LoVo (cell line): ENCODE results near the gene RAD51B.

Experiments
- DNase-seq: peaks from one replicate; pipeline ENCODE4 v3.0.0-alpha.2; 2016; ENCODE audit warnings: low spot score

Gene RAD51B

DNA sequence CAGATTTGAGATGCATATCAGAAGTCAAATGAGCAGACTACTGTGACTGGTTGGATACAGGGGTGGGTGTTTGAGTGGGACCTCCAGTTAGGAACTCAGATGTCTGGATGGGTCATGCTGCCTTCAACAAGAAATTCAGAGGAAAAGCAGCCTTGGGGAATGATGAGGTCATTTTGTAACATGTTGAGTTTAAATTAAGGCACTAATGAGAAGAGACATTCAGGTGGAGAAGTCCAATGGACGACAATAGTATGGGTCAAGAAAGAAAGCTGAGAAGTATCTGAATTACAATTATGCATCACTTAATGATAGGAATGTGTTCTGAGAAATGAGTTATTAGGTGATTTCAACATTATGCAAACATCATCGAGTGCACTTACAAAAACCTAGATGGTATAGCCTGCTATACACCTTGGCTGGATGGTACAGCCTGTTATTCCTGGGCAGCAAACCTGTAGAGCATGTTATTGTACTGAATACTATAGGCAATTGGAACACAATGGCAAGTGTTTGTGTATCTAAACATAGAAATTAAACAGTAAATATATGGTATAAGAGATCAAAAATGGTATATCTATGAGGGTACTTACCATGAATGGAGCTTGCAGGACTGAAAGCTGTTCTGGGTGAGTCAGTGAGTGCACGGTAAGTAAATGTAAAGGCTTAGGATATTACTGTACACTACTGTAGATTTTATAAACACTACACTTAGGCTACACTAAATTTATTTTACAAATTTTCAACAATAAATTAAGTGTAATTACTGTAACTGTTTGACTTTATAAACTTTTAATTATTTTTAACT lies 414.7 kb downstream of the RAD51B start:
- no peak for DNase-seq

- DNase-seq = no peak
Observed at GRCh38 chr14:68235011-68235410, 415.4 kb downstream of the RAD51B start.

- DNase-seq = no peak
Observed at GRCh38 chr14:68236582-68237458, 417.2 kb downstream of the RAD51B start.

DNA sequence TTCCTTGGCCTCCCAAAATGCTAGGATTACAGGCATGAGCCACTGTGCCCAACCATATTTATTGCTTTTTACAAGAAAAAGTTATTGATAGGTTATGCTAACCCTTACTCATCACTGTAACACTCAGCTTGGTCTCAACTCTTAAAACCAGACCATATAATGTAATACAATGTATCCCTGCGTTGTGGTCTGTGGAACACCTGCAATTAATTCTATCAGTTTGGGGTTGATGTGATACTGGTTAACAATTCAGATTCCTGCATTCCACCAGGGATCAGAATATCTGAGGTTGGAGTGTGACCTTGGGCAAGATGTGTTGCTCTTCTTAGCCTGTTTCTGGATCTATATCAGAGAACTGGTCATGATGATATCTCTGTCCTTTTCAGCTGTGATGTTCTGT lies 419.0 kb downstream of the RAD51B start:
- DNase-seq = no peak

- no peak for DNase-seq
Observed at GRCh38 chr14:68238976-68239375, 419.4 kb downstream of the RAD51B start.

DNA sequence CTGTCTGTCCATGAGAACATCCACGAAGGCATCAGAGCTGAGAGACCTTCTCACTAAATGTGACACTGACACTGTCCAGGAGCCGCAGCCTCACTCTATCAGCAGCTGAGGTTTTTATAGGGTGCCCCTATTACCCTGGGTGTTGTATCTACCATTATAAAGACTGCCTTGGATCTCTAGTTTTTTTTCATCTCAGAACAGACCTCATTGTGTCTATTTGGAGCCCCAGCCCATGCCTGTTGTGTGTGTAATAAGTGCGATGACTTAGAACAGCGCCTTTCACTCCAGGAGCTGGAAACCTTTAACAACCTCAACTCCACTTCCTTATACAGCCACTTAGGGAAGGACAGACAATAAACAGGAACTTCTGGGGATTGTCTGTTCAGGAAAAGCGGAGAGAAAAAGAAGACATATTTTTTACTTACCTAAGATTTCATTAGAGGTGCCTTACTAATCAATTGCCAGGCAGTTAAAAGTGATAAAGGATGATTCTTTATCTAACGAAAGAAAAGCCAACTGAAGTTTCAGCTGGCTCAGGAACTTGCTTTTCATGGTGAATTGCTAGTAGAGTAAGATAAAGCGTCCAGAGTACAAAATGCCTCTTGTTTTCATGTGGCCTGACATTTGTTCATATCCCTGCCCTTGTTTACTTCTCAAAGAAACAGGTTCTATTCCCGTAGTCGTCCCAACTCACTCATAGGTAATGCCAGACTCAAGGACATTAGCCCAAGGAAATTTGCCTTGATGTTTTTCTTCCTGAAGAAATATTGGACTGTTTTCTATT lies 420.6 kb downstream of the RAD51B start:
- DNase-seq = peak; percentile 44

- DNase-seq = no peak
Observed at GRCh38 chr14:68241862-68242487, 422.4 kb downstream of the RAD51B start.

GRCh38 chr14:68243450-68244010 lies 424.0 kb downstream of the RAD51B start:
- DNase-seq = peak; percentile 51

- DNase-seq = no peak
Observed at GRCh38 chr14:68244262-68244980, 424.8 kb downstream of the RAD51B start.

- peak; percentile 35 for DNase-seq
Observed at GRCh38 chr14:68245146-68246073, 425.8 kb downstream of the RAD51B start.

DNA sequence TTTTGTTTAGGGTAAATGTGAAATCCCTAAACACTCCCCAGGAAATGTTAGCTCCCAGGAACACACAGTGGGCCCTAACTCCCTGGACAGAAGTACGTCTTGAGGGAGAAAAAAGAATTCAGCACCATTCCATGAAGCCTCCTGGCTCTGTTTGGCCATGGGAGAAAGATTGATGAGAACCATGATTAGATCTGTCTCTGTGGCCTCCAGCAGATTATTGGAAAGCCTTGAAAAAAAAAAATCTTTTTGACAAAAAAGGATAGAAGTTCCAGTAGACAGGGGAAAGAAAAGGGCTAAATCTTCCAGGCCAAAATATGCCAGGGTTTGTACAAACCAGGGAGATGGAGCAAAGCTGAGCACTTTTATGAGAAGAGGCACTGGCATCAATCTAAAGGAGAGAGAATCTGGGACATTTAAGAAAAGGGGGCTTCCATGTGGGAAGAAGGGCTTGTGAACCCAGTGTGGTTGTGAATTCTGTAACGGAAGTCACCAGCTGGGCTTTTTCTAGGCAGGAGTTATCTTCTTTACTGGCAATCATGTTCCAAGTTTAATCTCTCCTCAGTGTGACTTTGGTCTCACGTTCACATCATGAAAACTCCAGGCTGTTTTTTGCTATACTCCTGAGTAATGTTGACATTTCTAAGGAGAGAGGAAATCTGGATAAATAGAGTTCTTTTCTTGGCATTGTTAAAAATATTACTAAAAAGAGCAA lies 426.7 kb downstream of the RAD51B start:
- DNase-seq = no peak

DNA sequence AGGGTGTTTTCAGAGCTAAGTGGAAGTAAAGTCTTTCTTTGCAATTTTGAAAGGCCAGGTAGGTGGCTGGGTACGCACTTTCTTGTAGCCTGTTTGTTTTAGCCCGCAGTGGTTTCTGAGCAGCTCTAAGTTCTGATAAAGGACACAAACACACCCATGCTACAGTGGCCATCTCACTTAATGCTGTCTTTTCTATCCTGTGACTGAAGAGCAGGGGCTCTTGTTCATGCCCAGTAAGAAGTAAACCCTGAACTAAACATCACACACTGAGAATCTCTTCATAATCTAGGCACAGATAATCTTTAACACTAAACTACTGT lies 427.2 kb downstream of the RAD51B start:
- DNase-seq = no peak

DNA sequence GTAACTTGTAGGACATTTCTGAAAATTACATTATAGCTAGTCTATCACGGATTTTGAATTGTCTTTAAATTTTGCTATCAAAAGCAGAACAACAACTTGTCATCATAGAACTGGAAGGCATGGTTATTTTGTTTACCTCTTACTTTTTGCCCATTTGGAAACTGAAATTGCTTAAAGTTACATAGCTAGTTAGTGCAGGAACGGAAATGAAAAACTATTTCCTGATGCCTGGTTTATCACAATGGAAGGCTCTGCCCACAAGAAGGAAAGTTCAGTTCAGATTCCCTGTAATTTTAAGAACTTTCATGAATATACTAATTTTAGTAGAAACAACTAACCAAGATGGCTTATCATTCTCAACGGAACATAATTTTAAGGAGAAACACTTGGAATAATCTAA lies 427.7 kb downstream of the RAD51B start:
- DNase-seq = no peak

GRCh38 chr14:68247676-68248268 lies 428.2 kb downstream of the RAD51B start:
- DNase-seq = no peak

GRCh38 chr14:68248481-68249255 lies 429.1 kb downstream of the RAD51B start:
- peak; percentile 54 for DNase-seq

- DNase-seq = peak; percentile 58
Observed at GRCh38 chr14:68249661-68250451, 430.3 kb downstream of the RAD51B start.
